Right kidney (tissue), 1 donor: Measurements from ENCODE around the gene CDC37L1.

Experiments used
- DNase-seq: peaks from one replicate; pipeline ENCODE4 v3.0.0-alpha.2; 2016

The CDC37L1 gene

GRCh38 chr9:4714266-4715016 lies 35.1 kb downstream of the CDC37L1 start:
- DNase-seq, result no peak

- DNase-seq, result no peak
These were observed 36.8 kb downstream of the CDC37L1 start for GRCh38 chr9:4716163-4716562.

- DNase-seq, result no peak
These were observed 38.4 kb downstream of the CDC37L1 start for GRCh38 chr9:4717815-4718214.

GRCh38 chr9:4718911-4719310 lies 39.5 kb downstream of the CDC37L1 start:
- no peak for DNase-seq

DNA sequence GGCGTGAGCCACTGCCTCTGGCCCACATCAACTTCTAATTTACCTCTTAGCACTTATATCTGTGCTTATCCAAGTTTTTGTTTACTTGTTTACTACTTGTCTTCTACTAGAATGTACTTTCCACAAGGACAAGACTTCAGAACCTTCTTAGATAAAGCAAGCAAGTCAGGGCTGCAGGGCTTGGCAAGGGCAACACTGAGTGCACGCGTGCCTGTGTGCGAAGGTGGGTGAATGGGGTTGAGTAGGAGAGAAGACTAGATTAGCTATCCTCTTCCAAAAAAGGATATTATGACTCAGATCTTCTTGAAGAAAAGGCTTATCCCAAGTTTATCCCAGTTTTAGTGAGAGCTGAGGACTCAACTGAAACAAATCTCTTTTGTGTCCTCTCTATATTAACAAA lies 42.4 kb downstream of the CDC37L1 start:
- DNase-seq, result no peak

DNA sequence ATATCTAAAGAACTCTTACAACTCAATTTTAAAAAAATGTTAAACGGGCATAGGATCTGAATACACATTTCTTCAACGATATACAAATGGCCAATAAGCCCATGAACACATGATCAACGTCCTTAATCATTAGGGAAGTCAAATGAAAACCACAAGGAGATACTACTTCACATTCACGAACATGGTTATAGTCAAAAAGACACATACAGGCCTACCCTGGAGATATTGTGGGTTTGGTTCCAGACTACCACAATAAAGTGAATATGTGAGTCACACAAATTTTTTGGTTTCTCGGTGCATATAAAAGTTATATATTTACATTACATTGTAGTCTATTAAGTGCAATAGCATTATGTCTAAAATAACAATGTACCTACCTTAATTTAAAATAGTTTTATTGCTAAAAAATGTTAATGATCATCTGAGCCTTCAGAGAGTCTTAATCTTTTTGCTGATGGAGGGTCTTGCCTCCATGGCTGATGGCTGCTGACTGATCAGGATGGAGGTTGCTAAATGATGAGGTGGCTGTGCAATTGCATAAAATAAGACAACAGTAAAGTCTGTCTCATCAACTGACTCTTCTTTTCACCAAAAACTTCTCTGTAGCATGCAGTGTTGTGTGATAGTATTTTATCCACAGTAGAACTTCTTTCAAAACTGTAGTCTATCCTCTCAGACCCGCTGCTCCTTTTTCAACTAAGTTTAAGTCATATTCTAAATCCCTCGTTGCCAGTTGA lies 46.5 kb downstream of the CDC37L1 start:
- no peak for DNase-seq

GRCh38 chr9:4727593-4727992 lies 48.2 kb downstream of the CDC37L1 start:
- no peak for DNase-seq

- DNase-seq, result no peak
These were observed 53.5 kb downstream of the CDC37L1 start for GRCh38 chr9:4732890-4733289.

DNA sequence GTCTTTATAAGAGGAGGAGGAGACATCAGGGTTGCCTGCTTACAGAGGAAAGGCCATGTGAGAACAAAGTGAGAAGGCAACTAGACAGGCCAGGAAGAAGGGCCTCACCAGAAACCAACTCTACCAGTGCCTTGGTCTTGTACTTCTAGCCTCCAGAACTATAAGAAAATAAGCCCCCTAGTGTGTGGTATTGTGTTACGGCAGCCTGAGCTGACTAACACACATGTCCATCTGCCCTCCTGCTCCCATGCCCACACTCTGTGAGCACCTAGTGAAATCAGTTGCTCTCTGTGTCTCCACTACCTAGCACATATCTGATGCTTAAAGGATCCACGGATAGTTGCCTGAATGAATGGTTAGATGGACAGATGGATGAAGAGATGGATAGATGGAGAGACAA lies 54.8 kb downstream of the CDC37L1 start:
- DNase-seq, result no peak

DNA sequence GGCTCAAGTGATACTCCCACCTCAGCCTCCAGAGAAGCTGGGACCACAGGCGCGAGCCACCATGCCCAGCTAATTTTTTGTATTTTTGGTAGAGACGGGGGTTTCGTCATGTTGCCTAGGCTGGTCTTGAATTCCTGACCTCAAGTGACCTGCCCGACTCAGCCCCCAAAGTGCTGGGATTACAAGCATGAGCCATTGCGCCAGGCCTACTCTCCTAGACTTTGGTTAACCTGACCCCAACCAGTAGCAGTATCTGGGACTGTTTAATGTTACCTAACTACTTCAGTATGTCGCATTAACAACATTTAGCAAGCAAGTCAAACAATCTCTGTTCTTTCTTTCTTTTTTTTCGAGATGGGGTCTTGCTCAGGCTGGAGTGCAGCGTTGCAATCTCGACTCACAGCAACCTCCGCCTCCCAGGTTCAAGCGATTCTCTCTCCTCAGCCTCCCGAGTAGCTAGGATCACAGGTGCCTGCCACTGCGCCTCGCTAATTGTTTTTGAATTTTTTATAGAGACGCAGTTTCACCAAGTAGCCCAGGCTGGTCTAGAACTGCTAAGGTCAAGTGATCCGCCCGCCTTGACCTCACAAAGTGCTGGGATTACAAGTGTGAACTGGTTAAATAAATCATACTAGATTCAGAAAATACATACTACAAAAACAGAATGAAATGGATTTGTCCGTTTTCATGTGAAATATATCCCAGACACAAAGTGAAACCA lies 59.7 kb downstream of the CDC37L1 start:
- DNase-seq, result peak; percentile 7

- peak; percentile 9 for DNase-seq
These were observed 60.4 kb downstream of the CDC37L1 start for GRCh38 chr9:4739587-4740387.

- DNase-seq, result no peak
These were observed 60.9 kb downstream of the CDC37L1 start for GRCh38 chr9:4740388-4740637.

DNA sequence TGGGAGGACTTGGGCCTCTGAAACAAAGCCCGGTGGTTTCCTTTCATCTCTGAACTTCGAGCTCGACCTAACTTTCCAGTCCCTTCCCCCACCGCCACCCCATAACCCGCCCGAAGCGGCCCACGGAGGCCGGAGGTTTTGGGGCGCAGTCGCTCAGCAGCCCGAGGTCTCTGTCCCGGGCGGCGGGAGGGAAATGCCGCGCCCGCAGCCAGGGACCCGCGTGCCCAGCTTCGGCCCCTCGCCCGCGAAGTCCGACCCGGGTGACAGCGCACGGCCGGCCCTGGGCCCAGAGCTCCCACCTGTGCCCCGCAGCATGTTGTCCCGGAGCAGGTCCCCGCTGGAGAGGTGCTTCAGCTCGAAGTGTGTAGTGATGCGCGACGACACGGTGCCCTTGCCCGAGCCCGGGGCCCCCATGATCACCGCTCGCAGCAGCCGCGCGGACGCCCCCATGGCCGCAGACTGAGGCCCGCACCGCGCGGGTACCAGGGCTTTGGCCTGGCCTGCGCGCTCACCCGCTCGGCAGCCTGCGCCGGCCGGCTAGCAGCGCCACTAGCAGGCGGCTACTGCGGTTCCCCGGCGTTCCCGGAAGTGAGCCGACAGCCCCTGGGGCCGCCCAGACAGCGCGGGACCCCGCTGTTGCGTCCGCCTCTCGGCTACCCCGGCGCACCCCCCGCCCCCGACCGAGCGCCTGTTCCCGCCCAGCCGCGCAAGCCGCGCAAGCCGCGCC lies 61.4 kb downstream of the CDC37L1 start, which contains the start of gene AK3:
Gene AK3, minus strand, starts transcription at position 565 of the 727 bp plus-strand sequence. Its CDS starts 115 bp downstream, at position 450.
- DNase-seq, result peak; percentile 94

DNA sequence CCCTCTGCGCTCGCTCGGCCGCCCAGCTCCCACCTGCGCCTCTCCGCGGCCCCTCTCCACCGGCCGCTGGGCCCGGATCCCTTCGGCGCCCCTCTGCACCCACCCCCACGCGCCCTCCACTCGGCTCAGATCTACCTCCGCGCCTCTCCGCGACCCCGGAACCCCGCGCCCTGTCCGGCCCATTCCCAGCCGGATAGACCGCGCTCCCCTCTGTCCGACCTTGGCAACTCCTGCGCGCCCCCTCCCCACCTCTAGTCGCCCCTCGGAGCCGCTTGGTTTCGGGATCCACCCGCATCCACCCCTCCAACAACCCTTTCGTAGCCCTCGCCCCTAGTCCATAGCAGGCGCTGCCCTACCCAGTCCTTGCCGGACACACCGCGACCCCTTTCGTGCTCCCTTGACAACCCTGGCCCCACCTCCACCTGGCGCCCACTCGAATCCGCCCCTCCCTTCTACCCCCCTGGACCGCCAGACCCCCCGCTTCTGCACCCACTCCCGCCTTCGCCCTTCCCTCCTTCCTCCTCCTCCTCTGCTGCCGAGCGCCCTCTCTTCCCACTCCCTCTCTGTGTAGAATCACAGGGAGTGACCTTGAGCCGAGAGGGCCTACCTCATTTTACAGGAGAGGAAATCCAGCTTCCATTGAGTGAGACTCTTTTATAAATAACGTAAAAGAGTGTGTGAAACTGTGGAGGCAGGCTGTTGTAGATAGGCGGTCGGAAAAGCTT lies 62.2 kb downstream of the CDC37L1 start:
- peak; percentile 70 for DNase-seq

DNA sequence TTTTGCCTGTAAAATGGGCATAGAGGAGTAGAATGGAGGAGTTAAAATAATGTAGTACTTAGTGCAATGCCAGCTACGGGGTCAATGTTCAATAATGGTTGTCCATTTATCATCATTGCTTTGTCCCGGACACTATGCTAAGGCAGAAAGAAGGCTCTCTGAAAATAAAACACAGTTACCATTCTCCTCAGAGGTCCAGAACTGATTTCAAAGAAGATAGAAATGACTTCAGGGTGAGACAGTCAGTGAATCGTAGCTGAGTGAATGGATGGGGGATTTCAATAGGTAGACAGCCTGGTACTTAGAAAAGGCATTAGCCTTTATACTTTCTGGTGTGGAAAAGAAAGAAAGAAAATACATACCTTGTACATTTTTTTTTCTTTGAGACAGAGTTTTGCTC lies 62.9 kb downstream of the CDC37L1 start:
- DNase-seq, result peak; percentile 8

GRCh38 chr9:4743131-4743875 lies 63.9 kb downstream of the CDC37L1 start:
- DNase-seq, result no peak

- no peak for DNase-seq
These were observed 67.1 kb downstream of the CDC37L1 start for GRCh38 chr9:4746278-4747030.

DNA sequence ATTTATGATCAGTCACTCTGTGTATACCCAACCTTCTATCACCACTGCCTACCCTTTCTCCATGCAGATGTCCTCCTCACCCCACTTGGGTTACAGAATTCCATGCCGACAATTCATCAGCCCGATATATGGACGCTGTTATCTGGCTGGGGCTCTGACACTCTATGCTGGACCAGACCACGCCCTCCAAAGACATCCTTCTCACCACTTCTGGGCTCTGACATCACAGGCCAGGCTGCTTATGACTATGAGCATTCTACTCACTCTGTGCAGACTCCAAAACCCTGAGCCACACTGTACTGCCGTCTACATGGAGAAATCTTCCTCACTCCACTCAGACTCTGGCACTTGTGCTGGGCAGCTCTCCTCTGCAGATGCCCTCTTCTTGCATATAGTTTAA lies 69.2 kb downstream of the CDC37L1 start:
- no peak for DNase-seq

DNA sequence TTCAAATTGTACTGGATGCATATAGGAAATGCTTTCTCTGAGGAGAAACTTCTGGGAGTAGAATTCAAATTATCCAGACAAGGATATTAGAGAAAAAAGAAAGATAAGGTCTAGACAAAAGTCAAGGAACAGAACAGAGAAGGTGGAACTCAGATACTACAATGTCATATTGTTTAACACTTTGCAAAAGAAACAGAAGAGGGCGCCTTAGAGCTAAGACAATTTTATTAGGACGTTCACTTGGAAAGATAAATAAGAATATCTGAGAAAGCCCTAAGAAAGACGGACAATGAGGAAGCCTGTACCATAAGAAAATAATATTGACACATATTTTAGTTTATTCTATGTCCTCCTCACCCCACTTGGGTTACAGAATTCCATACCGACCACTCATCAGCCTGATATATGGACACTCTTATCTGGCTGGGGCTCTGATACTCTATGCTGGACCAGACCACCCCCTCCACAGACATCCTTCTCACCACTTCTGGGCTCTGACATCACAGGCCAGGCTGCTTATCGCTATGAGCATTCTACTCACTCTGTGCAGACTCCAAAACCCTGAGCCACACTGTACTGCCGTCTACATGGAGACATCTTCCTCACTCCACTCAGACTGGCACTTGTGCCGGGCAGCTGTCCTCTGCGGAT lies 70.8 kb downstream of the CDC37L1 start:
- DNase-seq, result peak; percentile 10
